Cardiac fibroblast (primary cell): ENCODE data around the gene EMID1.

Experiments
- DNase-seq, 2 donors: peaks; one replicate each; pipeline versions ENCODE4 v3.0.0 to v3.0.0-alpha.2; 2010; ENCODE audit warnings: low read depth in 2 of 2
- H3K4me3 ChIP-seq, 2 donors: replicated peaks in 1 of 2; 1 replicate in 1 of 2; 2 replicates in 1 of 2; pipeline ENCODE4 v1.5.1; 2011; ENCODE audit warnings: low read depth in 2 of 2, low read length in 2 of 2, mild to moderate bottlenecking in 2 of 2, moderate library complexity in 1 of 2
- CTCF ChIP-seq: IDR thresholded peaks from one replicate; pipeline ENCODE4 v1.5.1; 2011; ENCODE audit warnings: low read depth, mild to moderate bottlenecking, low read length, inconsistent platforms

The EMID1 gene

GRCh38 chr22:29292379-29292778 is 86.7 kb downstream of the EMID1 start:
- TF ChIP-seq CTCF: no peak
- H3K4me3 ChIP-seq: no peak overlapping the region
- no peak for DNase-seq

GRCh38 chr22:29298641-29299040 is 92.9 kb downstream of the EMID1 start:
- no peak overlapping the region for H3K4me3 ChIP-seq
- no peak for TF ChIP-seq CTCF
- DNase-seq: no peak

- no peak for DNase-seq
- no peak for TF ChIP-seq CTCF
- no peak overlapping the region for H3K4me3 ChIP-seq
Observed at GRCh38 chr22:29299136-29299900, 93.6 kb downstream of the EMID1 start.

GRCh38 chr22:29300467-29300806 is 94.7 kb downstream of the EMID1 start:
- no peak overlapping the region for H3K4me3 ChIP-seq
- TF ChIP-seq CTCF: no peak
- no peak for DNase-seq

GRCh38 chr22:29300807-29301601 is 95.3 kb downstream of the EMID1 start:
- DNase-seq: no peak
- no peak overlapping the region for H3K4me3 ChIP-seq
- TF ChIP-seq CTCF: no peak

GRCh38 chr22:29301716-29302401 is 96.2 kb downstream of the EMID1 start:
- no peak for TF ChIP-seq CTCF
- no peak for DNase-seq
- no peak overlapping the region for H3K4me3 ChIP-seq
